Measurements from ENCODE around the gene CYP1B1.

GRCh38 chr2:38035968-38036367 is 40.0 kb downstream of the CYP1B1 start:
- TF ChIP-seq ZNF274 (IDR thresholded peaks at IDR 0.05; ENCODE audit: low read depth, low read length) (no peak), YY1 (IDR thresholded peaks at IDR 0.05; ENCODE audit: insufficient read depth, insufficient read length) (no peak)

Data from NT2/D1 (cell line).